Measurements from ENCODE around the gene CYSRT1.

GRCh38 chr9:137266162-137266527, 41.2 kb downstream of the CYSRT1 start:
- no peak for TF ChIP-seq CREB1 (IDR thresholded peaks at IDR 0.05; ENCODE audit: low read depth)
- no peak for TF ChIP-seq TAF1 (IDR thresholded peaks at IDR 0.05; ENCODE audit: low read depth)
- TF ChIP-seq NFIC (IDR thresholded peaks at IDR 0.05) = 0 out of 2 replicates have a peak, but pooled peaks have one; percentile 18
